GM18870 (cell line): ENCODE measurements around the gene UNC13C.
"Not testable (repeated sequence)": the region's sequence is repeated elsewhere in the genome, so short reads cannot be mapped to it uniquely, and the experiment has no call there.

Source experiments
- ATAC-seq: cut with Tn5 transposase; IDR thresholded peaks from one replicate; pipeline ENCODE4 v1.9.1; 2021; ENCODE audit warnings: moderate library complexity; ENCODE audit not compliant: unreplicated experiment

Gene UNC13C

DNA sequence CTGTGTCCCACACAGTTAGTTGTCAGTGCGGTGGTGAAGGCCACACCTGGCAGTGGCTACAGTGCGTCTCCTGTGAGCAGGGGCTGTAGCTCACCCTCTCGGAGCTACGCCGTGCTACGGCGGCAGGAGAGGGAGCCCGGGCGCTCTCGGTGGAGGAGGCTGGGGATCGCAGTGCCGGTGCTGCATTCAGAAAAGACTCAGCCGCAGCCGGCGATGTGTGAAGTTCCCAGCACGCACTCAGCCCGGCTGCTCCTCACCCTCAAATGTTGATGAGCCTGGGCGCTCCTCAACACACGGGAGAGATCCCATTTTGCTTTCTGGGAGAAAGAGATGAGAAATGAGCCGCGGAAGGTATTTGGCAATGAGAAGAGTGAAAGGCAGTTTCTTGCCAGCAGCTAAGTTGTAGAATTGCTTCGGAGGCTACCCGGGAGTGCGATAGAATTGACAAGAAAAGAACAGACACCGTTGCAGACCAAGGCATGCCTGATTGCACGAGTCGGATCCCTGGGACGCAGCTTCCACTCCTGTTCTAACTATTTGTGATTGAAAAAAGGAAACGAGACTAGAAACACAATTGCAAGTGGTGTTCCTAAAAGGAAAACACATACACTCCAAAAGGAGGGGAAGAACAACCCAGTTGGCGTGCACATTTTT lies at the start of gene UNC13C:
Gene UNC13C (plus strand): TSS at position 189 of the 654 bp plus-strand sequence. CDS start 34,463 bp downstream, outside the sequence.
- ATAC-seq: no peak

GRCh38 chr15:53936137-53936536 lies 42.1 kb upstream of the UNC13C start:
- ATAC-seq: no peak

DNA sequence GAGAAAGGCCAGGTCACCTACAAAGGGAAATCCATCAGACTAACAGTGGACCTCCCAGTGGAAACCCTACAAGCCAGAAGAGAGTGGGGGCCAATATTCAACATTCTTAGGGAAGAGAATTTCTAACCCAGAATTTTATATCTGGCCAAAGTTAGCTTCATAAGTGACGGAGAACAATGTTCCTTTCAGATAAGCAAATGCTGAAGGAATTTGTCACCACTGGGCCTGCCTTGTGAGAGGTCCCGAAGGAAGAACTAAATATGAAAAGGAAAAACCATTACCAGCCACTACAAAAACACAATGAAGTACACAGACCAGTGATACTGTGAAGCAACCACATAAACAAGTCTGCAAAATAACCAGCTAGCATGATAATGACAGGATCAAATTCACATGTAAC lies 40.6 kb upstream of the UNC13C start:
- not testable (repeated sequence) for ATAC-seq

GRCh38 chr15:53950572-53950971 lies 27.7 kb upstream of the UNC13C start:
- no peak for ATAC-seq

DNA sequence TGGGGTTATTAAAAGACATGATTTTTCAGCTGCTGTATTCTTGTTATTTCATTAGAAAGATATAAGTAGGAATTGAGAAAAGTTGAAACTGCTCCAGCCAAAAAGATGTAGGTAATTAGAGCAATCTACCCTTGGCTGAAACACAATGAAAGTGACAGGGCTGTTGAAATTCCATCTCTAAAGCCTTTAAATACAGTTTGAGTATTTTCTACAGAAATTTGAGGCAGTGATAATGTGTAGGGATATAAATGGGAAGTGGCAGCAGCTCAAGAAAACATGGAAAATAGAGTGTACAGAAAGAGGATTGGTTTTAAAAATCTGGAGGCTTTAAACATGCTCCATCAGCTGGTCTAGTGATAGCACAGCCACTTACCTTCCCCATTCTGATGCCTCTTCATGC lies 22.8 kb upstream of the UNC13C start:
- ATAC-seq: no peak

- no peak for ATAC-seq
Observed at GRCh38 chr15:53962646-53963561, 15.3 kb upstream of the UNC13C start.

GRCh38 chr15:53963801-53964200 lies 14.4 kb upstream of the UNC13C start:
- no peak for ATAC-seq

GRCh38 chr15:53974121-53974520 lies 4.1 kb upstream of the UNC13C start:
- ATAC-seq: no peak

DNA sequence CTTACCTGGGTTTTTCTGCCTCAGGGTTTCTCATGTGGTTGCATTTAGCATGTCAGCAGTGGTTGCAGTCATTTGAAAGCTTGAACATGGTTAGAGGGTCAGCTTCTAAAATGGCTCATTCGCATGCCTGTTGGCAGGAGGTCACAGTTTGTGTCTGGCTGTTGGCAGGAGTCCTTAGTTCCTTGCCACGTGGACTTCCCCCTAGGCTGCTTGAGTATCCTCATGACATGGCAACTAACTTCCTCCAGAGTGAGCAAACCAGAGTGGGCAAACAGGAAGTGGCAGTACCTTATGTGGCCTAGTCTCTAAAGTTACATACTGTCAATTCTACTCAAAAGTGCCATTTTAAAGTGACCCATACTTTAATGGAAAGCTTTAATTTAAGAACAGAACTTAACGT lies 3.4 kb upstream of the UNC13C start:
- ATAC-seq: no peak

DNA sequence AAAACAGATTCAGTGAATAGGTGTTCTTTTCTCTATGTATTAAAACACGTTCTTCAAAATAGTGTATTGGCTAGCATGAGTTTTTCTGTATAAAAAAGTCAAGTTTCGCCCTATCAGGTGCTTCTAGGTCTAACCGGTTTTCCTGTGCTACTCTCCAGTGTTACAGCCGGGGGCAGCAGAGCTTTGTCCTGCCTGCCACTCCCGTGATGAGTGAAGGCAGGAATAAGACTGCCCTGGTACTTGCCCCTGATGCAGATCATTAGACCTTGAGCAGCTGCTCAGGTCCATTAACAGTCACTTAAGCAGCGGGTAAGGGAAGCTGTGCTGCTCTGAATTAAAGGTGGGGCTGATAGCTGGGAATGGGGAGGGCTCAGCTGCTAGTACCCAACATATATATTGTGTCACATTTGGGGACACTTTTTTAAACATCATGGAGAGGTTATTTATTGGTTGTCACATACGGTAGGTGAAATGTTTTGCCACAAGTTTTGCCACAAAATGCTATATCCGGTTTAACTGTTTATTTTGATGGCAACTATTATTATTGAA lies 1.3 kb upstream of the UNC13C start:
- ATAC-seq: no peak

DNA sequence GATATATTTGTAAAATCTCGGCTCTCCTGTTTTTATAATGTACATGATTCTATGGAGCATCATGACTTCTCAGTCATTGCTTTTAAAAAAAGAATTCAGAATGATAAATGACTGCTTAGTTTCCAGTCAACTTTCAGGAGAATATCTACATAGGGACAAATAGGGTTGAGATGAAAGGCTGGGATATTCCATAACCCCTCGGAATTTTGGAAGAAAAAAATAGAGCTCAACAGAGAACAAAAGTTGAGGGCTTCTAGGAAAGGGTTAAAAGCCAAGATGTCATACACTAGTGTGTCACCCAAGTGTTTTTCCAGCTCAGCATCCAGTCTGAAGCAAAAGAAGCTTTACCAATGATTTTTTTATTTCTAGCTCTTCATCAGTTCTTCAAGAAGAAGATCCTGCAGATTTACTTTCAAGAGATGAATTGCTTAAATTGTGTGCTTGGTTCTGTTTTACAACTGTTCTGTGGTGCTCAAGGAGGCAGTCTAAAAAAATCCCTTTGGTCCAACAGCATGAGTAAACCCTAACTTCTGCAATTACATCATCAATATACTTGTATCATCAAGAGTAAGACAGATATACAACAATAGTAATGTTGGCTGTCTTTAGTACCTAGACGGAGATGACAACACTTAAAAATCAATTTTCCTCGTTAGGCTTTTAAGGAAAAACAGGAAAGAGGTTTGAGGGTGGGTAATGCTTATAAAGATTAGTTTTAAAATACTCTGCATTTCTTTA lies 979 bp downstream of the UNC13C start:
- ATAC-seq: no peak

DNA sequence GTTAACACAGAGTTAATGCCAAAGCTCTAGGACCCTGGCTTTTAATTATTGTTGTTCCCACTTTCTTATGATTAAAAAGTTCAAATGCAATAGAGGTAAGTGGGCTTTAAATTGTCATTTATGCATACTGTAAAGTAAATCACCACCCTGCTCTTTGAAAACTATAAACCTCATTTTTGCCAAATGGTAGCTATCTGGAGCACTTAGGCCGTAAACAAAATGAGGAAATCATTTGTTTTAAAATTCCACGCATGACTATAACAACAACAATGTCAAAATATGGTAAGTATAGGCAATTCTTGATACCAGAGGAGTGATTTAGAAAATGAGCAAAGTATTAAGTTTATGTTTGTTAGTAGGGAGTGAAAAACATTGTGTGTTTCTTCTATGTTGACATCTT lies 1.8 kb downstream of the UNC13C start:
- ATAC-seq: no peak

GRCh38 chr15:53982071-53982680 lies 3.9 kb downstream of the UNC13C start:
- ATAC-seq: no peak

GRCh38 chr15:53982876-53983275 lies 4.6 kb downstream of the UNC13C start:
- no peak for ATAC-seq

GRCh38 chr15:53984221-53984620 lies 6.0 kb downstream of the UNC13C start:
- no peak for ATAC-seq

DNA sequence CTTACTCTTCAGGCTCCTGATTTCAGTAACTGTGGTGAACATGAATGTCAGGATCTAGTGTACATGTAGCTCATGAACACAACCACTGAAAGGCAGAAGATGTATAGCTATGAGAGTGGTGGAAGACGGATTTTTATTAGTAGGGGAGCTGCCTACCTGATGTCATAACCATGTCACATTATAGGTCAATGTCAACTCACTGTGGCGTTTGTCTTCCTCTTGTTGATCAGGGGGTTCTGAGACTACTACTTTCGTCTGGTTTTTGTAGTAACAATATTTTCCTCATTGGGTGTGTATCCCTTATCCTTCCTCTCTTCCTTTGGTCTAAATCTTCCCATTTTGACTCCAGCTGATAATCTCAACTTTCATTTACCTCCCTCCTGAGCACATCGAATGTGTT lies 7.3 kb downstream of the UNC13C start:
- ATAC-seq: no peak

DNA sequence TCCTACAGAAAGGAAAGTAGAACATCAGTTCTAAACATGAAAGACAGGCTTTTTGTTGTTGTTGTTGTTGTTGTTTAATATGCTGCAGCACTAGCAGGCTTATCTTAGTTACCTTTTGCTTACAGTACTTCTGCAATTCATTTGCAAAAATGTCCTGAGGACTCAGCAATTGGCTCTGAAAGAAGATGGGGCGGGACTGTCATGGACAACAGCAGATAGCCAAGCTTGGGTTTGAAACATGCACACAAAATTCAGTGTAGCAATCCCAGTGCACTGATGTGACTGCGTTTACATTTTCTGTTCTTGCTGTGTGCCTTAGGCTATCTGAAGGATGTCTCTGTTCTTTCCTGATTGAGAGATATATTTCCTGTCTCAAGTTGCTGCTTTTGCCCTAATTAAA lies 9.2 kb downstream of the UNC13C start:
- ATAC-seq: no peak

GRCh38 chr15:54007256-54007655 lies 29.0 kb downstream of the UNC13C start:
- no peak for ATAC-seq

- ATAC-seq: no peak
Observed at GRCh38 chr15:54011656-54012055, 33.4 kb downstream of the UNC13C start.

GRCh38 chr15:54014067-54014655 lies 35.9 kb downstream of the UNC13C start:
- no peak for ATAC-seq
